GM21529 (cell line): Measurements from ENCODE around the gene PSMC3.
A peak's percentile ranks its signal among the peaks of the same experiment; 100 is the strongest.

ENCODE experiments used
- ATAC-seq: cut with Tn5 transposase; IDR thresholded peaks from one replicate; pipeline ENCODE4 v1.9.1; 2021; ENCODE audit not compliant: unreplicated experiment

The PSMC3 gene

GRCh38 chr11:47395223-47396048 lies 30.8 kb downstream of the PSMC3 start:
- ATAC-seq, result no peak

- ATAC-seq, result peak; percentile 70
These were observed 31.7 kb downstream of the PSMC3 start for GRCh38 chr11:47394322-47395222.

- ATAC-seq, result no peak
These were observed 32.3 kb downstream of the PSMC3 start for GRCh38 chr11:47394050-47394321.

GRCh38 chr11:47393163-47394049 lies 32.8 kb downstream of the PSMC3 start:
- ATAC-seq, result no peak

- no peak for ATAC-seq
These were observed 33.6 kb downstream of the PSMC3 start for GRCh38 chr11:47392546-47393162.

GRCh38 chr11:47391711-47392432 lies 34.4 kb downstream of the PSMC3 start:
- no peak for ATAC-seq

GRCh38 chr11:47391077-47391583 lies 35.1 kb downstream of the PSMC3 start:
- no peak for ATAC-seq

- no peak for ATAC-seq
These were observed 35.8 kb downstream of the PSMC3 start for GRCh38 chr11:47390422-47390760.

- no peak for ATAC-seq
These were observed 36.4 kb downstream of the PSMC3 start for GRCh38 chr11:47389577-47390421.

GRCh38 chr11:47388697-47389576 lies 37.3 kb downstream of the PSMC3 start:
- no peak for ATAC-seq

GRCh38 chr11:47387944-47388696 lies 38.1 kb downstream of the PSMC3 start:
- ATAC-seq, result no peak

GRCh38 chr11:47384498-47384897 lies 41.7 kb downstream of the PSMC3 start:
- ATAC-seq, result no peak

GRCh38 chr11:47383071-47383470 lies 43.2 kb downstream of the PSMC3 start:
- no peak for ATAC-seq

GRCh38 chr11:47380078-47380477 lies 46.2 kb downstream of the PSMC3 start:
- ATAC-seq, result no peak

GRCh38 chr11:47379317-47379716 lies 46.9 kb downstream of the PSMC3 start:
- ATAC-seq, result no peak

- ATAC-seq, result no peak
These were observed 47.4 kb downstream of the PSMC3 start for GRCh38 chr11:47378836-47379170.

GRCh38 chr11:47378010-47378835 lies 48.0 kb downstream of the PSMC3 start, which contains the start of gene SPI1:
TSS of gene SPI1 (minus strand) at chr11:47378547. CDS start at chr11:47378353, 194 bp downstream.
- ATAC-seq, result peak; percentile 81
